HG03575 (cell line): ENCODE results near the gene NPFFR1.
"Not testable (repeated sequence)": the region's sequence is repeated elsewhere in the genome, so short reads cannot be mapped to it uniquely, and the experiment has no call there.

Experiments
- ATAC-seq: cut with Tn5 transposase; IDR thresholded peaks from one replicate; pipeline ENCODE4 v1.9.1; 2021; ENCODE audit not compliant: unreplicated experiment, insufficient number of reproducible peaks, low FRiP score; ENCODE audit errors: extremely low read depth

NPFFR1 gene

DNA sequence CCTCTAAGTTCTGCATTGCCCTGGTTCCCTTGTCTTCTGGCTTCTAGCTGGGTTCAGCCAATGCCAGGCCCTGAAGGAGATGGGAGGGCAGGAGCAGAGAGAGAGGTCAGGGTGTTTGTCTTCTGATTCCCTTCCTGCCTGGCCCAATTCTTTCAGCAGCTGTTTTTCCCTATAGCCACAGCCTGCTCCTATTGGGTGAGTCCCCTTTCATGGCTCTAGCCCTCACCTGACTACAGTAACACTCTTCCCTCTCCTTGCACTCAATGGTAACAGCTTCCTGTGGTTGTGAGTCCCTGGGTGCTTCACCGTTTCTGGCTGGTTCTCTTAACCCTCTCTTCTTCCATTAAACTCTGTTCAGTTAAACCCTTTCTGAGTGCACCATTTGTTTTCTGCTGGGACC is 17.1 kb downstream of the NPFFR1 start:
- no peak for ATAC-seq

DNA sequence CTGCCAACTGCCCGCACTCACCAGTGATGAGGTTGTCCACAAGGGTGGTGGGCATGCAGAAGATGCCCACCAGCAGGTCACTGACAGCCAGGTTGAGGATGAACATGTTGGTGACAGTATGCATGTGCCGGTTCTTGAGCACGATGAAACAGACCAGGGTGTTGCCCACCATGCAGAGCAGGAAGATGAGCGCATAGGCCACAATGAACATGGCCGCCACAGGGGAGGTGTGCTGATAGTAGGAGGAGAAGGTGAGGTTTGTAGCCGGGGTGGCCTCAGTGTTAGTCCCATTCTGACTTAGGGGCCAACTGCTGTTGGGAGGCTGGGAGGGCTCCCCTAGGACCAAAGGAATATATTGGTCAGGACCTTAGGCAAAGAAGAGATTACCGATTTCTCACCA is 17.7 kb downstream of the NPFFR1 start:
- ATAC-seq, result no peak

DNA sequence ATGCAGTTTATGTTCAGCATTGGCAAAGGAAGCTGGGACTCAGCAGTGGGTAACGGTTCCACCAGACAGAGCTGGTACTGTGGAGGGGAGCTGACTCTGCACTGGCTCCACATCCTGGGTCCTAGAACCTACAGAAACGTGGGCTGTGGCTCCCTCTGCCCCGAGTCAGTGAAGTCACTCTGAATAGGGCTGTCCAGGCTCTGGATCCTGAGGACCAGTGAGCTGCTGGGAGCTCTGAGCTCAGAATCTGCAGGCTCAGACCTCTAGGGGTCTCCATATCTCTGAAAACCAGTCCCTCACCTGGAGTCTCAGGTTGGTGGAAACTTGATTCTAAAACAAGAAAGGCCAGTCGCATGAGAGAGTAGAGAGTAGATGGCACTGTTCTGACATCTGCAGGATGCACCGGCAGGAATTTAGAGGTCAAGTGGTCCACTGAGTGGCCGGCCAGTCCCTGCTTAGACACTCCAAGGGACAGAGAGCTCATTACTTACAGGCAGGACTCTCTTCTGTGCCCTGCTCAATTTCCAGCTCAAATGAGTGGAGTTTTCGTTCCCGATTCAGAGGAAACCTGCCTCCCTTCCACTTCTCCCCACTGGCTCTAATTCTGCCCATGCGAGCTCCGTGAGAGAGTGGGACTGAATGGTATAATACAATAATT is 18.6 kb downstream of the NPFFR1 start:
- ATAC-seq, result no peak

DNA sequence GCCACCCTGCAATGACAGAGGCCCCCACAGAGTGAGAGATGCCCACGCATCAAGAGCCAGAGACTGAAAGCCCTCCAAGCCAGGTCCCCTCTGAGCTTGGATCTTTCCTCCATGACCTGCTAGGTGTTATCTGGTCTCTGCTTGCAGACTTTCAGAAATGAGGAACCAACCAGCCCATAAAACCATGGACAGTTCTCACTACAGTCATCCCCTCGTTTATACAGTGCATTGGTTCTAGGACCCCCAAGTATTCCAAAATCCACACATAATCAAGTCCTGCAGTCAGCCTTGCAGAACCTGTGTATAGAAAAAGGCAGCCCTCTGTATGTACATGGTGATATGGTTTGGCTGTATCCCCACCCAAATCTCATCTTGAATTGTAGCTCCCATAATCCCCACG is 23.1 kb downstream of the NPFFR1 start:
- no peak for ATAC-seq

DNA sequence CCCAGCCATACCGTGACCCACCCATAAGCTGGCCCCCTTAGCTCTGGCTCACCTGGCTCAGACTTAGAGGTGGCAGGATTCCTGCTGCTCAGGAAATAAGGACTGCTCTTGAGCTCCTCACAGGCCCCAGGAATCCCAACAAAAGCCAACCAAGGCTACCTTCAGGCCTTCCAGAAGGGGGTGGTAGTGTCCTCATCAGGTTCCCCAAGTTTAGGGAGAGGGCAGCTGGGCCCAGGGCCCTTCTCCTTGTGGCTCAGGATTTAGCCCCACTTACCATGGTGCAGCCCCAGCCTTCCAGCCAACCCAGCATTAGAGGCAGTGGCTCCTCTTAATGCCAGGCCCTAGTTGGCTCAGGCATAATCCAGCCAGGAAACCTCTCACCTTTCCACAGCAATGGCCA is 23.5 kb downstream of the NPFFR1 start:
- ATAC-seq, result no peak

DNA sequence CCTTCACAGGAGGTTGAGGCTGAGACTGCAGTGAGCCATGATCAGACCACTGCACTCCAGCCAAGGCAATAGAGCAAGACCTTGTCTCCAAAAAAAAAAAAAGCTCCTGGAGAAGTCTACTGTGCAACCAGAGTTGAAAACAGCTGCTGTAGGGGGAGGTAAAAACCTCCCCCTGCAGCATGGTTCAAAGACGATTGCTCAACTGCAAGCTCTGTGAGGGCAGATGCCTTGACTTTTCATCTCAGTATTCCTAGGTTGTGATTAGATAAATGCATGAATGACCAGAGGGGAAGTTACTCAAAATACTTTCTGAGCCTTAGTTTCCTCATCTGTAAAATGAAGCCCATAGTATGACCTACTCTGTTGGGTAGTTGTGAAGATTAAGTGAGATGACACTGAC is 25.6 kb downstream of the NPFFR1 start:
- no peak for ATAC-seq

DNA sequence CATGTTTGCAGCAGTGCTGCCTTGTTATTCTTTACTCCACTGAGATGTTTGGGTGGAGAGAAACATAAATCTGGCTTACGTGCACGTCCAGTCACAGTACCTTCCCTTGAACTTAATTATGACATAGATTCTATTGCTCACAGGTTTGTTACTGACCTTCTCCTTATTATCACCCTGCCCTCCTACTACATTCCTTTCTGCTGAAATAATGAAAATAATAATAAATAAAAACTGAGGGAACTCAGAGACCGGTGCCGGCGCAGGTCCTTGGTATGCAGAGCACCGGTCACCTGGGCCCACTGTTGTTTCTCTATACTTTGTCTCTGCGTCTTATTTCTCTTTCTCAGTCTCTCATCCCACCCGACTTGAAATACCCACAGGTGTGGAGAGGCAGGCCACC is 26.0 kb downstream of the NPFFR1 start:
- ATAC-seq, result not testable (repeated sequence)

DNA sequence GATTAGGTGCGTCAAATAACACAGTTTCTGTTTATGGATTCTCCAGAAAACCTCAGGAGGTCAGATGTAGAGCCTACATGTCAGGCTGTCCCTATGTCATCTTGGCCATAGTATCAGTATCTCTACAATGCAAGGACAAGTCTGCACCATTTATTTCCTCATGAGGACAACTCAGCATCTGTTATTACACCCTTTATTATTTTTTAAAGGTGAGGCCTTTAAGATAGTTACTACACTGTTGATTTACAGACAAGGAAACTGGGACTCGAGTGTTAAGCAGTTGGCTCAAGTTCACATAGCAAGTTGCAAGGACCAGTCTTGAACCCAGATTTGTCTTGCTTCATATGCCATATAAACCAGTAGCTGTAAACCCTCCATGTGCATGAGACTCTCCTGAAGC is 27.3 kb downstream of the NPFFR1 start:
- no peak for ATAC-seq

DNA sequence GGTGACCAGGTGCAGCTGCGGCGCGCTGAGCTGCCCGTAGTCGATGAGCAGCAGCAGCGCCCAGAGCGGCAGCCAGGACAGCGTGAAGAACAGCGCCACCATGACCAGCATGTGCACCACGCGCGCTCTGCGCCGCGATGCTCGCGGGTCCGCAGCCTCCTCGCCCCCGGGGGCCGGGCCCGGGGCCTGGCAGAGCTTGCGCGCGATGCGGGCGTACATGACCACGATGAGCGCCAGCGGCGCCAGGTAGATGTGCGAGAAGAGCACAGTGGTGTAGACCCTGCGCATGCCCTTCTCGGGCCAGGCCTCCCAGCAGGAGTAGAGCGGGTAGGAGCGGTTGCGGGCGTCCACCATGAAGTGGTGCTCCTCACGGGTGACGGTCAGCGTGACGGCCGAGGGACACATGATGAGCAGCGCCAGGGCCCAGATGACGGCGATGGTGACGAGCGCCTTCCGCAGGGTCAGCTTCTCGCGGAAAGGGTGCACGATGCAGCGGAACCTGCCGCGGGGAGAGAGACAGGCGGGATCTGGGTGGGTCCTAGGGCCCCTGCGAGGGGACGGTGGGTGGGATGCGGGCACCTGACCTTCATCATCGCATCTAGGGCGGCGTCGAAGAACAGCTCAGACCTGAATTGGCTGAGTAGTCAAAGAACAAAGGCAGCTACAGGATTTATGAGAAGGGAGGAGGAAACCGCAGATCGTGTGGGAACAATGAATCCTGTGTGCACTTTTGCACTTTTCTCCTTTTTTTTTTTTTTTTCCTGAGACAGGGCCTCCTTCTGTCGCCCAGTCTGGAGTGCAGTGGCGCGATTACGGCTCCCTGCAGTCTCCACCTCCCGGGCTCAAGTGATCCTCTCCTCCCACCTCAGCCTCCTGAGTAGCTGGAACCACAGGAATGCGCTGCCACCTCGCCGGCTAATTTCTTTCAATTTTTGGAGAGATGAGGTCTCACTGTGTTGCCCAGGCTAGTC is 28.2 kb downstream of the NPFFR1 start:
- no peak for ATAC-seq

DNA sequence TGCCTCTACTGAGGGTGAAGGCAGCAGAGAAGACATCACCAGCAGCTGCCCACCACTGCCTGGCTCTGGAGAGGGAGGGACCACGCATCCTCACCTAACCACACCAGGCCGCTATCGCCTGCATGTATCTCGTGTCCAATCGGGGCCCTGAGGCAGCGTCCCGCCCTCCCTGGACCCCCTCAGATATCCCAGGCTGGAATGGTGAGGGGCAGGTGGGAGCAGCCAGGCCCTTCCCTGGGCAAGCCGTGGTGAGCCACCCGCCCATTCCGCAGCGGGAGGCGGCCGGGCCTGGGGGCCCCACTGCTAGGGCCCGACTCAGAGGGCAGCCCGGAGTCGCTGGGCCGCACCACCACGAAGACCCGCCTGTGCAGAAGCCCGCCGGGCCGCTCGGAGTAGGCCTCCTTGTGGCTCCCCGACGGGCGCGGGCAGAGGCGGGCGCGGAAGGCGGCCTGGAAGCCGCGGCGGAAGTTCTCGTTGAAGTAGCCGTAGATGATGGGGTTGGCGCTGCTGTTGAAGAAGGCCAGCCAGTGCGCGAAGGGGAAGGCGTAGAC is 29.0 kb downstream of the NPFFR1 start:
- no peak for ATAC-seq

DNA sequence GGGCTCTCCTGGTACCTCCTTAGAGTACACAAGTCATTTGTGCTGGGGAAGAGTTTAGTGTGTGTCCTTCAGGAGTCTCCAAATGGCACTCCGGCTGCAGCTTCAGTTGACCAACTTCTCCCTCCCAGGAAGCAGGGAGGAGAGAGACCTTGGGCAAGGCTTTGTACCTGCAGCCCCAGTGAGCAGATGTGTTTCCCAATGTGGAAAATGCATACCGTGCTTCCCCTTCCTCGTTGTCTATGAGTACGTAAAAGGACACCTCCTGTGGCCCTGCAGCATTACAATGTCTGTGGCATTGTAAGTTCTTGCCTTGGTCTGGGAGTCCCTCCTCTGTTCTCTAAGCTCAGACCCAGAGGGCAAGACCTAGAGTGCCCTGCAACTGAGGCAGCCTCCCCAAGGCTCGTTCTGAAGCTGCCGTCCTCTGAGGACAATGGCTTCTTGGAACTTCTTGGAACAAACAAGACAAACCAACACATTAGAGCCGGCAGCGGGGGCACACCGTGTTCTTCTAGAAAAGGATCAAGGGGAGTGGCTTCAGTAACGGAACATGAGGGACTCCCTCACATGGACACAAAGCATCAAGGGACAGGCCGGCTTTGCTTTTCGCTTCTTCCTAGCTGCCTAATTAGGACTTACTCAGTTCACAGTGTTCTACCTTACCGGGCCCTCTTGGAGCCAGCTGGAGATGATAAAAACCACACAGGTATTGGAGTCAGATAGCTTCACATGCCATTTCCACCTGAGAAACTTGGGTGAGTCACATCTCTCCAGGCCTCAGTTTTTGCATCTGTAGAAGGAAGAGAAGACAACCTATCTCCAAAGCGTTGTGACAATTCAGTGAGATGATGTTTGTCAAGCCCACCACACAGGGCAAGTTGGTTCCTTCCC is 29.7 kb downstream of the NPFFR1 start:
- ATAC-seq, result no peak

DNA sequence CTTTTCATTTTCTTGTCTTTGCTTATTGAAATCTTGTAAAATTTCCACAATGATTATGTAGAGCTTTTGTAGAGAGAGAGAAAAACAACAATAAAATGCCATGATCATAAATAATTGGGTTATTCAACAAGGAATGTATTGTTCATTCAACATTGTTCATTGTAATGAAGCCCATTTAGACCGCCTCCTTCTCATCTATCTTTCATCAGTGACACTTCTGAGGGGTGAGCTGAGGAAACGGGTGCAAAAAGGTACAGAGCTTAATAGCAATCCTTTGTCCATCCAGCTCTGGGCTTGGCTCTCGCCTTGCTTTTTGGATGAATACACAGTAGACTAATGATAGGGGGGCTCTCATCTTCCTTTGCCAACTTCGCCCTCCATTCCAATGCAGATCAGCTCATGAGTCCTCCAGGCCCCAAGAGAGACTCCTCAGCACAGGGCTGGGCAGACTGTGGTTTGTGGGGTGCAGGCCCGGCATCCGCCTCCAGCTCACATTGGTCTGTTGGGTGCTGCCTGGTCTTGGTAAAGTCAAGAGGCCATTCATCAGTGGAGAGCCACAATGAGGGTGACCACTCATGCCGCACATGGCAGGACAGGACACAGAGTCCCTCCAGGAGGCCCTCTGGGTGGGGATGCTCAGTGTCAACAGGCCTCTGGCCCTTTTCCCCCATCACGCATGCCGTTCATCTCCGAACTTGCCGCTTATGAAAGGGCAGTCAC is 32.7 kb downstream of the NPFFR1 start:
- no peak for ATAC-seq

DNA sequence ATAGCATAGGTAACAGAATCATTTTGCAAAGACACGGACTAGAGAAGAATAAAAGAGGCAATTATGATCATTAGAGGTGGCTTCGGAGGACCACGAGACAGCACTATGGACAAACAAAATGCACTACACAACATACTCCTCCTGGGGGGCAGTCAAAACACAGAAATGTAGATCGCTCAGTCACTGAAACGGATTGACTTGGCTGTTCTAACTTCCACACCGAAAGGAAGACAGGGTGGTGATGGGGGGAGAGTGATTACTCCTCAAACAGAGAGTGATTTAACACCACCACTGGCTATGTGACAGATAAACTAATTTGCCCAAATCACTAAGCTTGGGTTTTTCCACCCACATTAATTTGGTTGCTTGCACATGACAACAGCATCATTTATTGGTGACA is 36.4 kb downstream of the NPFFR1 start:
- ATAC-seq, result no peak

DNA sequence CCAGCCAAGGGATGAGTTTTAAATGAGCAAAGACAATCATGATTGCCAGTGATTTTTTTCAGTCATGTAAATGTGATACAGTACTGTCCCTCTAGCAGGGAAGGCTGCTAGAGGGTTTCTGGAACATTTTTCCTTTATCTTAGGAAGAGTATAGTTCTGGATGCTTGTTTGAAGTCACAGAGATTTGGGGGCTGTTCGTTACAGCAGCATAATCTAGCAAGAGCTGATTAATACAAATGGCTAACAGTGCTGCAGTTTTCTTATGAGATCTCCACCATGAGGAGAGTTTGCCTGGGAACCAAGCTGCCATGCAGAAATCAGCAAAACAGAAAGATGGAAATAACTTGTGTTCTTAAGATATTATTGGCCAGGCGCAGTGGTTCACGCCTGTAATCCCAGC is 42.7 kb downstream of the NPFFR1 start:
- no peak for ATAC-seq

DNA sequence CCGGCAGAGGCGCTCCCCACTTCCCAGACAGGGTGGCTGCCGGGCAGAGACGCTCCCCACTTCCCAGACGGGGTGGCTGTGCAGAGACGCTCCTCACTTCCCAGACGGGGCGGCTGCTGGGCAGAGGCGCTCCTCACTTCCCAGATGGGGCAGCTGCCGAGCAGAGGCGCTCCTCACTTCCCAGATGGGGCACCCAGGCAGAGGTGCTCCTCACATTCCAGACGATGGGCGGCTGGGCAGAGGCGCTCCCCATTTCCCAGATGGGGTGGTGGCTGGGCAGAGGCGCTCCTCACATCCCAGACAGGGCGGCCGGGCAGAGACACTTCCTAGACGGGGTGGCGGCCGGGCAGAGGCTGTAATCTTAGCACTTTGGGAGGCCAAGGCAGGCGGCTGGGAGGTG is 43.8 kb downstream of the NPFFR1 start:
- not testable (repeated sequence) for ATAC-seq

DNA sequence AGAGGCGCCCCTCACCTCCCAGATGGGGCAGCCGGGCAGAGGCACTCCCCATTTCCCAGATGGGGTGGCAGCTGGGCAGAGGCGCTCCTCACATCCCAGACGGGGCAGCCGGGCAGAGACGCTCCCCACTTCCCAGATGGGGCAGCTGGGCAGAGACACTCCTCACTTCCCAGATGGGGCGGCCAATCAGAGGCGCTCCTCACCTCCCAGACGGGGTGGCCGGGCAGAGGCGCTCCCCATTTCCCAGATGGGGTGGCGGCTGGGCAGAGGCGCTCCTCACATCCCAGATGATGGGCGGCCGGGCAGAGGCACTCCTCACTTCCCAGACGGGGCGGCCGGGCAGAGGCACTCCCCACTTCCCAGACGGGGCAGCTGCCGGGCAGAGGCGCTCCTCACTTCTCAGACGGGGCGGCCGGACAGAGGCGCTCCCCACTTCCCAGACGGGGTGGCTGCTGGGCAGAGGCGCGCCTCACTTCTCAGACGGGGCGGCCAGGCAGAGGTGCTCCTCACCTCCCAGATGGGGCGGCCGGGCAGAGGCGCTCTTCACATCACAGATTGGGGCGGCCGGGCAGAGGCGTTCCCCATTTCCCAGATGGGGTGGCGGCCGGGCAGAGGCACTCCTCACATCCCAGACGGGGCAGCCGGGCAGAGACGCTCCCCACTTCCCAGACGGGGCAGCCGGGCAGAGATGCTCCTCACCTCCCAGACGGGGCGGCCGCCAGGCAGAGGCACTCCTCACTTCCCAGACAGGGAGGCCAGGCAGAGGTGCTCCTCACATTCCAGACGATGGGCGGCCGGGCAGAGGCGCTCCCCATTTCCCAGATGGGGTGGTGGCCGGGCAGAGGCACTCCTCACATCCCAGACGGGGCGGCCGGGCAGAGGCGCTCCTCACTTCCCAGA is 44.5 kb downstream of the NPFFR1 start:
- not testable (repeated sequence) for ATAC-seq

DNA sequence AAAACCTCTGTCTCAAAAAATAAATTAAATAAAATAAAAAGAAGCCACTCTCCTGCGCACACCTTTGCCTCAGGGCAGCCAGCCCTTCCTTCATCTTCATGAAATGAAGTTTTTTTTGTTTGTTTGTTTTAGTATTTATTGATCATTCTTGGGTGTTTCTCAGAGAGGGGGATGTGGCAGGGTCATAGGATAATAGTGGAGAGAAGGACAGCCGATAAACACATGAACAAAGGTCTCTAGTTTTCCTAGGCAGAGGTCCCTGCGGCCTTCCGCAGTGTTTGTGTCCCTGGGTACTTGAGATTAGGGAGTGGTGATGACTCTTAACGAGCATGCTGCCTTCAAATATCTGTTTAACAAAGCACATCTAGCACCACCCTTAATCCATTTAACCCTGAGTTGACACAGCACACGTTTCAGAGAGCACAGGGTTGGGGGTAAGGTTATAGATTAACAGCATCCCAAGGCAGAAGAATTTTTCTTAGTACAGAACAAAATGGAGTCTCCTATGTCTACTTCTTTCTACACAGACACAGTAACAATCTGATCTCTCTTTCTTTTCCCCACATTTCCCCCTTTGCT is 45.8 kb downstream of the NPFFR1 start:
- not testable (repeated sequence) for ATAC-seq
